Fibroblast of the conjunctiva (primary cell): ENCODE measurements around the gene OBSCN.

Experiments
- DNase-seq: peaks from one replicate; pipeline ENCODE4 v3.0.0-alpha.2; 2010; ENCODE audit warnings: low read depth

The OBSCN gene

DNA sequence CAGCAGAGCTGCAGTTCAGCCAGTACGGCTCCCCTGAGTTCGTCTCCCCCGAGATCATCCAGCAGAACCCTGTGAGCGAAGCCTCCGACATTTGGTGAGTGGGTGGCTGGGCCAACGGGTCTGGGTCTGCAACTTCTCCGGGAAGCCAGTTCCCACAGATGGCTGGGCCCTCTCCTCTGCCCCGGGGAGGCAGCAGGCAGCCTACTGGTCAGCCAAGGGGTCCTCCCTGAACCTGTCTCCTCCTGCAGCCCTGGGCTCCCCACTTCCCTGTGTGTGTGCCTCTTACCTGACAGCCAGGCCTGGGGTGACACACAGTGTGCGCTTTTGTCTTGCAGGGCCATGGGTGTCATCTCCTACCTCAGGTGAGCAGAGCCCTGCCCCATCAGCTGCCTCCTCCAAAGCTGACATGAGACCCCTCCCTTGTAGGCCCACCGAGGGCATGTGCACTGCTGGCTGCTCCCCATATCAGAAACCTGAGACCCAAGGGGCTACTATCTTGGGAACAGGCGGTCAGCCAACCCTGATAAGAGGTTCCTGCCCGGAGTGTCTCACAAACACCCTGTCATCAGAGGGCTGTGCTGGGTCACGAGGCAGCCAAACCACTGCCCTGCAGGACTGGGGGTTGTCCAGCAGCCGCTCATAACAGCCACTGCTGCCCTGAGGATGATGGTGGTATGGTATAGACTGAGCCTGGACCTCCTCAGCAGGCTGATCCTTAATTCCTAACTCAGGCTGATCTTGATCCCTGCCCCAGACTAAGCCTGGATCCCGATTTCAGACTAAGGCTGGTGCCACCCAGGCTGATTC, 161.2 kb downstream of the OBSCN start:
- DNase-seq = no peak

- DNase-seq = no peak
These were observed 162.0 kb downstream of the OBSCN start for GRCh38 chr1:228369608-228370438.

- DNase-seq = no peak
These were observed 162.6 kb downstream of the OBSCN start for GRCh38 chr1:228370439-228370940.

DNA sequence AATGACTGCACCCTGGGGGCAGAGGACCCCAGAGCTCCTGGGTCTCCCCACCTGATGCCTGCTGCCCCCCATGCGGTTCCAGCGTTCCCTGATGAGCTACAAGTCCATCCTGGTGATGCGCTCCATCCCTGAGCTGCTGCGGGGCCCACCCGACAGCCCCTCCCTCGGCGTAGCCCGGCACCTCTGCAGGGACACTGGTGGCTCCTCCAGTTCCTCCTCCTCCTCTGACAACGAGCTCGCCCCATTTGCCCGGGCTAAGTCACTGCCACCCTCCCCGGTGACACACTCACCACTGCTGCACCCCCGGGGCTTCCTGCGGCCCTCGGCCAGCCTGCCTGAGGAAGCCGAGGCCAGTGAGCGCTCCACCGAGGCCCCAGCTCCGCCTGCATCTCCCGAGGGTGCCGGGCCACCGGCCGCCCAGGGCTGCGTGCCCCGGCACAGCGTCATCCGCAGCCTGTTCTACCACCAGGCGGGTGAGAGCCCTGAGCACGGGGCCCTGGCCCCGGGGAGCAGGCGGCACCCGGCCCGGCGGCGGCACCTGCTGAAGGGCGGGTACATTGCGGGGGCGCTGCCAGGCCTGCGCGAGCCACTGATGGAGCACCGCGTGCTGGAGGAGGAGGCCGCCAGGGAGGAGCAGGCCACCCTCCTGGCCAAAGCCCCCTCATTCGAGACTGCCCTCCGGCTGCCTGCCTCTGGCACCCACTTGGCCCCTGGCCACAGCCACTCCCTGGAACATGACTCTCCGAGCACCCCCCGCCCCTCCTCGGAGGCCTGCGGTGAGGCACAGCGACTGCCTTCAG, 163.3 kb downstream of the OBSCN start:
- no peak for DNase-seq

- no peak for DNase-seq
These were observed 163.9 kb downstream of the OBSCN start for GRCh38 chr1:228371741-228372182.

DNA sequence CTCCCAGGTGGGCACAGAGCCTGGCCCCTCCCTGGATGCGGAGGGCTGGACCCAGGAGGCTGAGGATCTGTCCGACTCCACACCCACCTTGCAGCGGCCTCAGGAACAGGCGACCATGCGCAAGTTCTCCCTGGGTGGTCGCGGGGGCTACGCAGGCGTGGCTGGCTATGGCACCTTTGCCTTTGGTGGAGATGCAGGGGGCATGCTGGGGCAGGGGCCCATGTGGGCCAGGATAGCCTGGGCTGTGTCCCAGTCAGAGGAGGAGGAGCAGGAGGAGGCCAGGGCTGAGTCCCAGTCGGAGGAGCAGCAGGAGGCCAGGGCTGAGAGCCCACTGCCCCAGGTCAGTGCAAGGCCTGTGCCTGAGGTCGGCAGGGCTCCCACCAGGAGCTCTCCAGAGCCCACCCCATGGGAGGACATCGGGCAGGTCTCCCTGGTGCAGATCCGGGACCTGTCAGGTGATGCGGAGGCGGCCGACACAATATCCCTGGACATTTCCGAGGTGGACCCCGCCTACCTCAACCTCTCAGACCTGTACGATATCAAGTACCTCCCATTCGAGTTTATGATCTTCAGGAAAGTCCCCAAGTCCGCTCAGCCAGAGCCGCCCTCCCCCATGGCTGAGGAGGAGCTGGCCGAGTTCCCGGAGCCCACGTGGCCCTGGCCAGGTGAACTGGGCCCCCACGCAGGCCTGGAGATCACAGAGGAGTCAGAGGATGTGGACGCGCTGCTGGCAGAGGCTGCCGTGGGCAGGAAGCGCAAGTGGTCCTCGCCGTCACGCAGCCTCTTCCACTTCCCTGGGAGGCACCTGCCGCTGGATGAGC, 164.5 kb downstream of the OBSCN start:
- DNase-seq = no peak

DNA sequence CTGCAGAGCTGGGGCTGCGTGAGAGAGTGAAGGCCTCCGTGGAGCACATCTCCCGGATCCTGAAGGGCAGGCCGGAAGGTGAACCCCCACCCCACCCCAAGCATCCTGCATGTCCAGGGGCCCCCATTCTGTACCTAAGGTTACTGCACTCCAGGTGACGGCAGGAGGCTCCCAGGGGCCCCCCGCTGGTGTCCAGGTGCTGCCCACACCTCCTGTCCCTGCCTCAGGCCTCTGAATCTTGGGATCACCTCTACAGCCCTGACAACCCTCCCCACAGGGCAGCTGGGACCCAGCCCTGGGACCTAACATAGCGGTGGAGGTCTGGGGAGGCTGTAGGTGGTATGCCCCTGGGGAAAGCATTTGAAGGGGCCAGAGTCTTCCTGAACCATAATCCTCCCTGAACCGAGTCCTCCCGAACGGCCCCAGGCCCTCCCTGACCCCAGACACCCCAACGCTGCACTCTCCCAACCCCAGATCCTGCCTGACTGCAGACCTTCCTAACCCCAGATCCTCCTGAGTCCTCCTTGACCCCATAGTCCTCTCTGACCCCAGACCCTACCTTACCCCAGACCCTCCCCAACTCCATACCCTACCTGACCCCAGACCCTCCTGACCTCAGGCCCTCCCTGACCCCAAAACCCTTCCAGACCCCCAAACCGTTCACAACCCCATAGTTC, 165.3 kb downstream of the OBSCN start:
- DNase-seq = no peak

- no peak for DNase-seq
These were observed 166.1 kb downstream of the OBSCN start for GRCh38 chr1:228373681-228374571.

GRCh38 chr1:228374711-228375577, 167.1 kb downstream of the OBSCN start:
- peak; percentile 90 for DNase-seq

DNA sequence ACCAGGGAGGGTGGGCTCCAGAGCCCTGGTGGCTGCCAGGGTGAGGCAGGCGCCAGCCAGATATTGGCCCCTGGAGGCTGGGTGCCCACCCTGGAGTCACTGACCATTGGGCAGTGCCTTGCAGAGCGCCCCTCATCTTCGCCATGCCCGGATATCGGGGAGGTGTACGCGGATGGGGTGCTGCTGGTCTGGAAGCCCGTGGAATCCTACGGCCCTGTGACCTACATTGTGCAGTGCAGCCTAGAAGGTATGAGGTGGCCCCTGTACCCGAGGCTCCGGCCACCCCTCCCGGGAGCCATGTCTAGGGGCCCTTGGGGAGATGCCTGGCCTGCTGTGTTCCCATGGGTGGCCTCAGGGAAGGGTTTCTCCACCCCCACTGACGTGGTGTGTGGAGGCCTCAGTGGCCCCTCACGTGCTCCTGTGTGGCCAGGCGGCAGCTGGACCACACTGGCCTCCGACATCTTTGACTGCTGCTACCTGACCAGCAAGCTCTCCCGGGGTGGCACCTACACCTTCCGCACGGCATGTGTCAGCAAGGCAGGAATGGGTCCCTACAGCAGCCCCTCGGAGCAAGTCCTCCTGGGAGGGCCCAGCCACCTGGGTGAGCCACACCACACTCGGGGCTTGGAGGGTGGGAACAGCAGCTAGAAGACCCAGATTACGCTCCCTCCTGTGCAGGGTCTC, 167.9 kb downstream of the OBSCN start:
- no peak for DNase-seq

GRCh38 chr1:228376262-228376628, 168.4 kb downstream of the OBSCN start:
- DNase-seq = no peak

DNA sequence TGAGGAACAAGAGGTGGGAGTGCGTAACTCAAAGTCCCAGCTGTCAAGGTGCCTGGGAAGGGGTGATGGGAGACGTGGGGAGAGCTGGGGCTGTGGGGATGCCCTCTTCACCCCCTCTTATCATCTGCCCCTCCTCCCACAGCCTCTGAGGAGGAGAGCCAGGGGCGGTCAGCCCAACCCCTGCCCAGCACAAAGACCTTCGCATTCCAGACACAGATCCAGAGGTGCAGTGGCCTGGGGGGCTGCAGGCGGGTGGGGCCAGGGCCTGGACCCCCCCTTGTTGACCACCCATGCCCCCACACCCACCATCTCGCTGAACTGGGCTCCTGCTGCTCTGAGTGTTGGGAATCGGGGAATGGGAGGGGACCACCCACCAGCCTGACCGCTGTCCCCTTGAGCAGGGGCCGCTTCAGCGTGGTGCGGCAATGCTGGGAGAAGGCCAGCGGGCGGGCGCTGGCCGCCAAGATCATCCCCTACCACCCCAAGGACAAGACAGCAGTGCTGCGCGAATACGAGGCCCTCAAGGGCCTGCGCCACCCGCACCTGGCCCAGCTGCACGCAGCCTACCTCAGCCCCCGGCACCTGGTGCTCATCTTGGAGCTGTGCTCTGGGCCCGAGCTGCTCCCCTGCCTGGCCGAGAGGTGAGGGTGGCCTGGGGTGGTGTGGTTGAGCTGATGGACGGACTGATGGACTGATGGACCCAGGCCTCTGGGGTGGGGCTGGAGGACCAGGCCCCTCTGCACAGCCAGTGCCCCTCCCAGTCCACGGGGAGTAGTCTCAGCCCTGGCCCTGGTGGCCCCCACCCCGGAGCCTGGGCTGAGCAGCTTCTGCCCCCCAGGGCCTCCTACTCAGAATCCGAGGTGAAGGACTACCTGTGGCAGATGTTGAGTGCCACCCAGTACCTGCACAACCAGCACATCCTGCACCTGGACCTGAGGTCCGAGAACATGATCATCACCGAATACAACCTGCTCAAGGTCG, 169.1 kb downstream of the OBSCN start:
- no peak for DNase-seq

DNA sequence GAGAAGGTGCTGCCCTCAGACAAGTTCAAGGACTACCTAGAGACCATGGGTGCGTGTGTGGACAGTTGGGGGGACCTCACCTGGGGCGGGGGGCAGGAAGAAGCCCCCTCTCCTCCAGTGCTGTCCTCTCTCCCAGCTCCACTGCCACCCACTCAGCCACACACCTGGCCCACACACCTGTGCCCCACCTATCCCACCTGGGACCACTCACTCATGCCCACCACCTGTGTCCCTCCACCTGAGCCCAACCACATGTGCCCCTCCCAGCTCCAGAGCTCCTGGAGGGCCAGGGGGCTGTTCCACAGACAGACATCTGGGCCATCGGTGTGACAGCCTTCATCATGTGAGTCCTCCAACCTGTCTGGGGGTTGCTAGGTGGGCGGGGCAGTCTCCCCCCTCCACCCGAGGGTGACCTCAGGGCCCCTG, 169.8 kb downstream of the OBSCN start:
- DNase-seq = no peak

DNA sequence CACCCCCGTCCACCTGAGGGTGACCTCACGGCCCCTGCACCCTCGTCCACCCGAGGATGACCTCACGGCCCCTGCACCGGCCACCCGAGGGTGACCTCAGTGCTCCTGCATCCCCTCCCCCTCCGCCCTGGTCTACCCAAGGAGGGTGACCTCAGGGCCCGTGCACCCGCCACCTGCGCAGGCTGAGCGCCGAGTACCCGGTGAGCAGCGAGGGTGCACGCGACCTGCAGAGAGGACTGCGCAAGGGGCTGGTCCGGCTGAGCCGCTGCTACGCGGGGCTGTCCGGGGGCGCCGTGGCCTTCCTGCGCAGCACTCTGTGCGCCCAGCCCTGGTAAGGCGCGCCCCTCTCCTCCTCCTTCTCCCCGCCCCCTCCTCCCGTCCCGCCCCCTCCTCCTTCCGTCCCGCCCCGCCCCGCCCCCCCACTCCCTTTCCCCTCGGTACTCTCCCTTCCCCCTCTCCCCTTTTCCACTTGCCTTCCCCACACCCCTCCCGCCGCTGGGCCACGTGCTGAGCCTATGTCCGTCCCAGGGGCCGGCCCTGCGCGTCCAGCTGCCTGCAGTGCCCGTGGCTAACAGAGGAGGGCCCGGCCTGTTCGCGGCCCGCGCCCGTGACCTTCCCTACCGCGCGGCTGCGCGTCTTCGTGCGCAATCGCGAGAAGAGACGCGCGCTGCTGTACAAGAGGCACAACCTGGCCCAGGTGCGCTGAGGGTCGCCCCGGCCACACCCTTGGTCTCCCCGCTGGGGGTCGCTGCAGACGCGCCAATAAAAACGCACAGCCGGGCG, 170.4 kb downstream of the OBSCN start:
- peak; percentile 39 for DNase-seq

- DNase-seq = no peak
These were observed 171.1 kb downstream of the OBSCN start for GRCh38 chr1:228378873-228379460.

GRCh38 chr1:228379666-228380065, 171.8 kb downstream of the OBSCN start:
- DNase-seq = no peak
